Measurements from ENCODE around the gene C11orf87. TPM values are rescaled to one million over a fixed set of nuclear protein-coding genes. Genes with fewer than 3 reads are reported as not detected.

C11orf87 gene
- total and polyA plus RNA-seq, 4 donors, result 0.09 TPM; not detected in 3

- peaks cover 0 to 3% (median 0%) of the 10 kb centered on the region in 4 donors for H3K9me3 ChIP-seq (ENCODE audit: control insufficient read depth in 4 of 4, insufficient read depth in 3 of 4, low read length in 3 of 4)
- no peaks in the 10 kb centered on the region for H3K4me1 ChIP-seq (ENCODE audit: control insufficient read depth in 5 of 5, insufficient read depth in 5 of 5, low read length in 5 of 5)
- 35 to 38% methylated on average over 3 of the region's 3 CpGs for WGBS, 2 donors
- no peak overlapping the region for H3K9ac ChIP-seq (ENCODE audit: insufficient read depth in 1 of 2, low read length in 2 of 2)
- H3K36me3 ChIP-seq (ENCODE audit: control insufficient read depth in 4 of 4, insufficient read depth in 4 of 4, low read length in 4 of 4), result no peaks in the 10 kb centered on the region
- no peak overlapping the region for H3K4me3 ChIP-seq
- DNase-seq (no peak), ATAC-seq (ENCODE audit: insufficient read depth, low FRiP score) (no peak)
- H3K27me3 ChIP-seq (ENCODE audit: control insufficient read depth in 3 of 3, insufficient read depth in 3 of 3, low read length in 2 of 3), result no peaks in the 10 kb centered on the region
- H3K27ac ChIP-seq (ENCODE audit: low read depth in 1 of 2, low read length in 1 of 2), result no peak overlapping the region
- TF ChIP-seq CTCF (IDR thresholded peaks at IDR 0.05; ENCODE audit: control extremely low read depth, extremely low read depth), result no peak
Measured at GRCh38 chr11:109388982-109389381, 33.0 kb upstream of the C11orf87 start.

GRCh38 chr11:109390752-109391151, 31.2 kb upstream of the C11orf87 start:
- H3K9me3 ChIP-seq (ENCODE audit: control insufficient read depth in 4 of 4, insufficient read depth in 3 of 4, low read length in 3 of 4), result peaks cover 0 to 2% (median 0%) of the 10 kb centered on the region in 4 donors
- ATAC-seq (ENCODE audit: insufficient read depth, low FRiP score), result no peak
- 80 to 82% methylated on average over 2 of the region's 2 CpGs for WGBS, 2 donors
- no peak for TF ChIP-seq CTCF (IDR thresholded peaks at IDR 0.05; ENCODE audit: control extremely low read depth, extremely low read depth)
- no peak overlapping the region for H3K9ac ChIP-seq (ENCODE audit: insufficient read depth in 1 of 2, low read length in 2 of 2)
- H3K4me3 ChIP-seq, result no peak overlapping the region
- H3K27me3 ChIP-seq (ENCODE audit: control insufficient read depth in 3 of 3, insufficient read depth in 3 of 3, low read length in 2 of 3), result no peaks in the 10 kb centered on the region
- H3K27ac ChIP-seq (ENCODE audit: low read depth in 1 of 2, low read length in 1 of 2), result no peak overlapping the region
- no peaks in the 10 kb centered on the region for H3K4me1 ChIP-seq (ENCODE audit: control insufficient read depth in 5 of 5, insufficient read depth in 5 of 5, low read length in 5 of 5)
- no peaks in the 10 kb centered on the region for H3K36me3 ChIP-seq (ENCODE audit: control insufficient read depth in 4 of 4, insufficient read depth in 4 of 4, low read length in 4 of 4)
- no peak for DNase-seq

GRCh38 chr11:109401545-109401944, 20.4 kb upstream of the C11orf87 start:
- Histone ChIP-seq H3K27ac (ENCODE audit: low read depth in 1 of 2, low read length in 1 of 2) (no peak overlapping the region), H3K36me3 (ENCODE audit: control insufficient read depth in 4 of 4, insufficient read depth in 4 of 4, low read length in 4 of 4) (no peaks in the 10 kb centered on the region), H3K4me1 (ENCODE audit: control insufficient read depth in 5 of 5, insufficient read depth in 5 of 5, low read length in 5 of 5) (no peaks in the 10 kb centered on the region), H3K27me3 (ENCODE audit: control insufficient read depth in 3 of 3, insufficient read depth in 3 of 3, low read length in 2 of 3) (no peaks in the 10 kb centered on the region), H3K4me3 (no peak overlapping the region), H3K9ac (ENCODE audit: insufficient read depth in 1 of 2, low read length in 2 of 2) (no peak overlapping the region), H3K9me3 (ENCODE audit: control insufficient read depth in 4 of 4, insufficient read depth in 3 of 4, low read length in 3 of 4) (peaks cover 0 to 1% (median 0%) of the 10 kb centered on the region in 4 donors)
- no peak for ATAC-seq (ENCODE audit: insufficient read depth, low FRiP score)
- DNase-seq, result no peak
- TF ChIP-seq CTCF (IDR thresholded peaks at IDR 0.05; ENCODE audit: control extremely low read depth, extremely low read depth), result no peak
- WGBS, 2 donors, result 70 to 86% methylated on average over 3 of the region's 3 CpGs

- DNase-seq, result no peak
- TF ChIP-seq CTCF (IDR thresholded peaks at IDR 0.05; ENCODE audit: control extremely low read depth, extremely low read depth), result no peak
Measured at GRCh38 chr11:109405671-109406070, 16.3 kb upstream of the C11orf87 start.

More at GRCh38 chr11:109405671-109406070, 16.3 kb upstream of the C11orf87 start:
- ATAC-seq (ENCODE audit: insufficient read depth, low FRiP score), result no peak
- Histone ChIP-seq H3K4me3 (no peak overlapping the region), H3K27me3 (ENCODE audit: control insufficient read depth in 3 of 3, insufficient read depth in 3 of 3, low read length in 2 of 3) (no peaks in the 10 kb centered on the region), H3K9me3 (ENCODE audit: control insufficient read depth in 4 of 4, insufficient read depth in 3 of 4, low read length in 3 of 4) (no peaks in the 10 kb centered on the region), H3K9ac (ENCODE audit: insufficient read depth in 1 of 2, low read length in 2 of 2) (no peak overlapping the region), H3K4me1 (ENCODE audit: control insufficient read depth in 5 of 5, insufficient read depth in 5 of 5, low read length in 5 of 5) (no peaks in the 10 kb centered on the region), H3K36me3 (ENCODE audit: control insufficient read depth in 4 of 4, insufficient read depth in 4 of 4, low read length in 4 of 4) (no peaks in the 10 kb centered on the region), H3K27ac (ENCODE audit: low read depth in 1 of 2, low read length in 1 of 2) (no peak overlapping the region)
